HepG2 (cell line): ENCODE data around the gene MSRB3. TPM values are rescaled to one million over a fixed set of nuclear protein-coding genes. Genes with fewer than 3 reads are reported as not detected.
A peak's percentile ranks its signal among the peaks of the same experiment; 100 is the strongest.

Experiments
- ATAC-seq: fragments of 200-7000 bp; cut with Tn5 transposase; 3 replicates; pipeline ENCODE4 v1.9.1; 2020; ENCODE audit warnings: mild to moderate bottlenecking, moderate library complexity
- BruUV-seq: library from RNA; stranded (reverse); fragments of 400-500 nt; replicated peaks from 2 replicates; lab custom pipeline; 2021; lab: Mats Ljungman, UMichigan
- CTCF ChIA-PET: fragments of 300-600 bp; formaldehyde crosslinking; extraction: SDS; loops from one replicate; lab custom pipeline; 2021; ENCODE audit warnings: low total read pairs, inconsistent platforms, low intra/inter-chr PET ratio; lab: Yijun Ruan, JAX
- POLR2A ChIA-PET: fragments of 350-600 bp; sonication (Branson Sonifier 250); formaldehyde crosslinking; loops from one replicate; lab custom pipeline; 2020; ENCODE audit warnings: antibody characterized with exemption, inconsistent platforms; lab: Yijun Ruan, JAX
- DNase-seq: peaks from one replicate; pipeline ENCODE4 v3.0.0-alpha.2; 2015; ENCODE audit warnings: low spot score
- FAIRE-seq: peaks from 3 replicates; lab custom pipeline; 2011; peaks lifted over from hg19 to GRCh38; lab: Jason Lieb, UNC
- H2AFZ ChIP-seq: one replicate; pipeline ENCODE4 v1.6.1; 2011; ENCODE audit warnings: low read length, inconsistent platforms
- H3K27ac ChIP-seq: fragments of 300-600 bp; 3 replicates; pipeline ENCODE4 v1.8.0; 2011; ENCODE audit warnings: mixed run types, mild to moderate bottlenecking, mixed read lengths, low read length, inconsistent platforms; ENCODE audit not compliant: insufficient read depth; ENCODE audit errors: extremely low read length
- H3K27me3 ChIP-seq, 2 experiments: fragments of 200-600 bp in 1 of 2; 2 replicates in 1 of 2; 3 replicates in 1 of 2; pipeline versions ENCODE4 v1.6.0 to v1.8.0; 2011; ENCODE audit warnings: low read length in 2 of 2, mild to moderate bottlenecking in 2 of 2, moderate library complexity in 2 of 2, inconsistent platforms in 1 of 2; ENCODE audit not compliant: insufficient read depth in 2 of 2, control insufficient read depth in 1 of 2
- H3K36me3 ChIP-seq, 2 experiments: fragments of 200-600 bp in 1 of 2; replicated peaks in 1 of 2; 2 replicates in 1 of 2; 3 replicates in 1 of 2; pipeline versions ENCODE4 v1.5.1 to v1.8.0; 2011; ENCODE audit warnings: low read length in 2 of 2, inconsistent platforms in 1 of 2; ENCODE audit not compliant: insufficient read depth in 2 of 2, control insufficient read depth in 1 of 2
- H3K4me1 ChIP-seq: 2 replicates; pipeline ENCODE4 v1.5.1; 2012; ENCODE audit warnings: low read length, inconsistent platforms; ENCODE audit not compliant: insufficient read depth
- H3K4me2 ChIP-seq: 2 replicates; pipeline ENCODE4 v1.6.0; 2011; ENCODE audit warnings: low read depth, low read length, inconsistent platforms
- H3K4me3 ChIP-seq, 3 experiments: fragments of 200-600 bp in 1 of 3; sonication (generic), shearing (Covaris generic) in 1 of 3; replicated peaks in 1 of 3; 2 replicates each; pipeline ENCODE4 v1.5.1; 2011 to 2016; ENCODE audit warnings: low read length in 3 of 3, inconsistent platforms in 2 of 3, low read depth in 2 of 3, mild to moderate bottlenecking in 2 of 3, control low read depth in 1 of 3, mixed read lengths in 1 of 3; ENCODE audit not compliant: insufficient read depth in 1 of 3
- H3K79me2 ChIP-seq: one replicate; pipeline ENCODE4 v1.6.1; 2011; ENCODE audit warnings: low read length, inconsistent platforms; ENCODE audit not compliant: insufficient read depth
- H3K9ac ChIP-seq: 2 replicates; pipeline ENCODE4 v1.6.0; 2011; ENCODE audit warnings: mild to moderate bottlenecking, low read depth, low read length, inconsistent platforms; ENCODE audit not compliant: insufficient read depth
- H3K9me3 ChIP-seq: 2 replicates; pipeline ENCODE4 v1.5.1; 2012; ENCODE audit warnings: mild to moderate bottlenecking, low read length
- H4K20me1 ChIP-seq: 2 replicates; pipeline ENCODE4 v1.6.0; 2011; ENCODE audit warnings: inconsistent platforms, mild to moderate bottlenecking, low read length, moderate library complexity; ENCODE audit not compliant: insufficient read depth
- ATF7 ChIP-seq, 2 experiments: fragments of 450-650 bp in 1 of 2; sonication (generic) in 1 of 2; formaldehyde crosslinking in 1 of 2; IDR thresholded peaks; 2 replicates each; pipeline versions ENCODE4 v1.4.0 to v1.6.1; 2016 to 2020; ENCODE audit warnings: antibody characterized with exemption in 1 of 2, mild to moderate bottlenecking in 1 of 2, missing genetic modification reagents in 1 of 2
- HMGXB3 ChIP-seq: sonication (generic); formaldehyde crosslinking; IDR thresholded peaks from 2 replicates; pipeline ENCODE4 v1.4.0; 2020; ENCODE audit warnings: missing genetic modification reagents, borderline replicate concordance
- SOX13 ChIP-seq, 3 experiments: fragments of 450-650 bp in 1 of 3; sonication (generic) in 1 of 3; formaldehyde crosslinking in 1 of 3; IDR thresholded peaks in 2 of 3; conservative IDR thresholded peaks in 1 of 3; 2 replicates each; pipeline versions ENCODE4 v1.5.0 to v1.6.1; 2016 to 2020; ENCODE audit warnings: antibody characterized with exemption in 1 of 3, mild to moderate bottlenecking in 1 of 3, missing compliant biosample characterization in 1 of 3, missing genetic modification reagents in 1 of 3, moderate library complexity in 1 of 3
- SOX5 ChIP-seq: IDR thresholded peaks from 2 replicates; pipeline ENCODE4 v1.6.1; 2016; ENCODE audit warnings: borderline replicate concordance
- TFAP4 ChIP-seq: sonication (generic); IDR thresholded peaks from 2 replicates; pipeline ENCODE4 v1.6.1; 2016; ENCODE audit warnings: low read depth, borderline replicate concordance
- ZFX ChIP-seq: sonication (generic); formaldehyde crosslinking; IDR thresholded peaks from 2 replicates; pipeline ENCODE4 v1.4.0; 2020; ENCODE audit warnings: mild to moderate bottlenecking, low read depth, missing genetic modification reagents, moderate library complexity
- ZNF12 ChIP-seq: sonication (generic); formaldehyde crosslinking; IDR thresholded peaks from 2 replicates; pipeline ENCODE4 v1.5.0; 2020; ENCODE audit warnings: missing genetic modification reagents
- ZSCAN29 ChIP-seq: sonication (generic); formaldehyde crosslinking; conservative IDR thresholded peaks from 2 replicates; pipeline ENCODE4 v1.4.0; 2020; ENCODE audit warnings: mild to moderate bottlenecking, missing genetic modification reagents
- WGBS: methylation state at CpG from one replicate; pipeline ENCODE4 v1.1.6; 2017; ENCODE audit warnings: low lambda C conversion rate; 5-methylcytosine and 5-hydroxymethylcytosine counted together
- in situ Hi-C: cut with HindIII; loops from 2 replicates; pipeline ENCODE4 v1.10.0; 2017; ENCODE audit warnings: low pct_unique_long_range_greater_than_20kb; ENCODE audit not compliant: extremely low pct_ligation_motif_present
- intact Hi-C: fragments of 100-400 bp; cut with micrococcal nuclease; formaldehyde crosslinking; loops from one replicate; pipeline ENCODE4 v1.10.0; 2022; ENCODE audit not compliant: unreplicated experiment
- polyA plus RNA-seq, 8 experiments: library from polyadenylated mRNA; depleted of rRNA in 3 of 8; stranded (reverse) in 7 of 8; unstranded in 1 of 8; fragments of >200 nt; fragmentation: Illumina TruSeq in 4 of 8; extraction: Trizol in 4 of 8; gene quantifications; 2 replicates each; pipeline versions ENCODE4 v1.2.1 to v1.2.3, GENCODE V29; 2011 to 2016; ENCODE audit warnings: low read depth in 4 of 8, missing spikeins in 1 of 8, mixed read lengths in 1 of 8; ENCODE audit not compliant: insufficient read depth in 1 of 8
- total RNA-seq, 5 experiments: library from RNA; depleted of rRNA; stranded (reverse); fragments of >200 nt; fragmentation: Illumina TruSeq; extraction: Trizol; gene quantifications; 2 replicates each; pipeline ENCODE4 v1.2.3, GENCODE V29; 2016; ENCODE audit warnings: low read depth in 1 of 5

Gene MSRB3
- total and polyA plus RNA-seq, 2 of the 13 experiments (the other 11 are each of a cell fraction or from before 2014, with no cell fraction given): 1.5 to 1.9 TPM

- Histone ChIP-seq H3K4me2 (peak overlapping the region; percentile 70), H4K20me1 (no peaks in the 10 kb centered on the region), H3K27ac (peak overlapping the region; percentile 76), H3K9ac (no peak overlapping the region), H3K4me1 (peaks cover 22% of the 10 kb centered on the region), H3K9me3 (no peaks in the 10 kb centered on the region), H3K79me2 (no peaks in the 10 kb centered on the region), H3K4me3 (peak overlapping the region in 2 of 3 experiments; percentile 38 to 39; a peak in 3 of 6 replicates), H3K27me3 (no peaks in the 10 kb centered on the region), H3K36me3 (no peaks in the 10 kb centered on the region), H2AFZ (peak overlapping the region; percentile 68)
- BruUV-seq: TSS peak; percentile 76
- ChIA-PET CTCF (no interaction called here), POLR2A (no interaction called here)
- intact Hi-C loops: no loop called here
- WGBS: 98% methylated on average over 1 of the region's 1 CpG
- TF ChIP-seq ZFX (CRISPR knock-in tag): no peak
- no peak for TF ChIP-seq ZSCAN29 (CRISPR knock-in tag)
- no peak for TF ChIP-seq HMGXB3 (CRISPR knock-in tag)
- DNase-seq (no peak), FAIRE-seq (no peak), ATAC-seq (no peak)
- in situ Hi-C loops: no loop called here
Measured at GRCh38 chr12:65335981-65336380, 57.5 kb downstream of the MSRB3 start.

- POLR2A ChIA-PET: no interaction called here
- no peak for DNase-seq
- ATAC-seq: no peak
- H4K20me1 ChIP-seq: no peaks in the 10 kb centered on the region
- no peaks in the 10 kb centered on the region for H3K9me3 ChIP-seq
- CTCF ChIA-PET: no interaction called here
- in situ Hi-C loops: no loop called here
- no peak for TF ChIP-seq ZNF12 (CRISPR knock-in tag)
- no peak for TF ChIP-seq TFAP4
- no peak for TF ChIP-seq SOX5 (CRISPR knock-in tag)
- no peak for TF ChIP-seq SOX13 (IDR thresholded peaks at IDR 0.05)
- TF ChIP-seq SOX13 (CRISPR knock-in tag; conservative IDR thresholded peaks at IDR 0.05 in 1 of 2, IDR thresholded peaks at IDR 0.05 in 1 of 2): no peak
- TF ChIP-seq ATF7 (IDR thresholded peaks at IDR 0.05): peak; percentile 40; the same call in 1 of the 2 replicates
- no peak for TF ChIP-seq ATF7 (CRISPR knock-in tag; IDR thresholded peaks at IDR 0.05)
- no peak overlapping the region for H3K27ac ChIP-seq
- H2AFZ ChIP-seq: peak overlapping the region; percentile 19
- no TSS peak for BruUV-seq
- H3K27me3 ChIP-seq: no peaks in the 10 kb centered on the region
- intact Hi-C loops: no loop called here
- 63% methylated on average over 1 of the region's 1 CpG for WGBS
- no peak overlapping the region for H3K4me3 ChIP-seq
- H3K79me2 ChIP-seq: no peaks in the 10 kb centered on the region
- H3K4me2 ChIP-seq: no peak overlapping the region
- no peaks in the 10 kb centered on the region for H3K36me3 ChIP-seq
- H3K9ac ChIP-seq: no peak overlapping the region
- no peak for FAIRE-seq
- peaks cover 22% of the 10 kb centered on the region for H3K4me1 ChIP-seq
Measured at GRCh38 chr12:65339161-65339560, 60.7 kb downstream of the MSRB3 start.
